Measurements from ENCODE around the gene RHOT2.

RHOT2 gene

GRCh38 chr16:632486-633335 lies 35.2 kb upstream of the RHOT2 start:
- DNase-seq (ENCODE audit: low read depth in 2 of 2): no peak

- no peak for DNase-seq (ENCODE audit: low read depth in 2 of 2)
These were observed 34.4 kb upstream of the RHOT2 start for GRCh38 chr16:633336-634050.

GRCh38 chr16:634051-634670 lies 33.8 kb upstream of the RHOT2 start:
- DNase-seq (ENCODE audit: low read depth in 2 of 2): no peak

GRCh38 chr16:634996-635395 lies 32.9 kb upstream of the RHOT2 start:
- no peak for DNase-seq (ENCODE audit: low read depth in 2 of 2)

- DNase-seq (ENCODE audit: low read depth in 2 of 2): no peak
These were observed 32.2 kb upstream of the RHOT2 start for GRCh38 chr16:635573-636205.

GRCh38 chr16:636206-637080 lies 31.5 kb upstream of the RHOT2 start, which contains the start of gene METTL26:
METTL26 (minus strand) TSS chr16:636305; CDS start chr16:636290, 15 bp downstream.
- peak; percentile 82 to 84 for DNase-seq (ENCODE audit: low read depth in 2 of 2)

GRCh38 chr16:637081-638018 lies 30.6 kb upstream of the RHOT2 start:
- DNase-seq (ENCODE audit: low read depth in 2 of 2): peak; percentile 77 to 79

GRCh38 chr16:638034-638543 lies 29.8 kb upstream of the RHOT2 start:
- DNase-seq (ENCODE audit: low read depth in 2 of 2): no peak

GRCh38 chr16:638836-639235 lies 29.1 kb upstream of the RHOT2 start:
- no peak for DNase-seq (ENCODE audit: low read depth in 2 of 2)

GRCh38 chr16:640614-641013 lies 27.3 kb upstream of the RHOT2 start:
- DNase-seq (ENCODE audit: low read depth in 2 of 2): no peak

- DNase-seq (ENCODE audit: low read depth in 2 of 2): peak in 1 of 2 experiments; percentile 16
These were observed 26.4 kb upstream of the RHOT2 start, which contains the start of gene MCRIP2 for GRCh38 chr16:641326-642188. MCRIP2 (plus strand) TSS chr16:641828; CDS start chr16:641992, 164 bp downstream.

- no peak for DNase-seq (ENCODE audit: low read depth in 2 of 2)
These were observed 25.5 kb upstream of the RHOT2 start for GRCh38 chr16:642189-643049.

GRCh38 chr16:643050-643368 lies 24.9 kb upstream of the RHOT2 start:
- DNase-seq (ENCODE audit: low read depth in 2 of 2): no peak

- no peak for DNase-seq (ENCODE audit: low read depth in 2 of 2)
These were observed 23.4 kb upstream of the RHOT2 start for GRCh38 chr16:644556-644955.

GRCh38 chr16:645852-646678 lies 21.9 kb upstream of the RHOT2 start:
- DNase-seq (ENCODE audit: low read depth in 2 of 2): no peak

- DNase-seq (ENCODE audit: low read depth in 2 of 2): no peak
These were observed 21.2 kb upstream of the RHOT2 start for GRCh38 chr16:646679-647172.

All from fibroblast of skin of left quadriceps (primary cell).